Inferior parietal cortex (tissue), 1 donor: ENCODE measurements around the gene RTKN2.

Experiments
- DNase-seq: peaks from one replicate; pipeline ENCODE4 v3.0.0-alpha.2; 2016; ENCODE audit errors: extremely low spot score

RTKN2 gene

DNA sequence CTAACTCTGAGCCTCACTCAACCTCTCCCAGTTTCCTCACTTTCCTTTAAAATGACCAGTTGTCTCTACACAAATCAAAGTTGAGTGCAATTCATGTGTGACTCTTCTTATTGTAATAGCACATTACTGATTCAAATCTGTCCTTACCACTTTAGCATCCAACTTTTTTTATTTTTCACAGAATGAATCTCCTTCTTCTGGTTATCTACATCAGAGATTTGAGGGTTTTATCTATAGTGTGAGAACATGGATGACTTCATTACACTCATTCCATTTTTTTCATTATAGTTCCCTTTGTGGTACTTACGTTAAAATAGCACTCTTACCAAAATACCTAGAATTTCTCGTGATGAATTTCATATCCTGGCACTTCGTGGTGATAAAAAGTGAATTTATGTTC is 43.3 kb downstream of the RTKN2 start:
- no peak for DNase-seq

DNA sequence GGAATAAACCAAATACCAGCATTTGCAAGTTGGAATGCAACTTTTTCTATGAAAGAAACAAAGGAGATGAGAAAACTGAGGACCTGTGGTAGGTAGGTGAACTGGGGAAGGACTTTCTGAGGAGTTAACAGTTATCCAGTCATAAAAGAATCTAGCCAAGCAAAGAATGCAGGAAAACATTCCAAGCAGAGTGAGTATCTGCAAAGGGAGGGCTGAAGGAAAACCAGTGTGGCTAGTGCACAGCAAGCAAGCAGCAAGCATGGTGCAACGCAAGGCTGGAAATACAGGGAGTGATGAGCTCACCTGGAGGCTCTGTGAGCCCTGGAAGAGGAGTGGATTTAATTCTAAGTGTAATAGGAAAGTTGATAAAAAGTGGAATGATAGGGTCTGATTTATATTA is 44.0 kb downstream of the RTKN2 start:
- DNase-seq, result no peak

DNA sequence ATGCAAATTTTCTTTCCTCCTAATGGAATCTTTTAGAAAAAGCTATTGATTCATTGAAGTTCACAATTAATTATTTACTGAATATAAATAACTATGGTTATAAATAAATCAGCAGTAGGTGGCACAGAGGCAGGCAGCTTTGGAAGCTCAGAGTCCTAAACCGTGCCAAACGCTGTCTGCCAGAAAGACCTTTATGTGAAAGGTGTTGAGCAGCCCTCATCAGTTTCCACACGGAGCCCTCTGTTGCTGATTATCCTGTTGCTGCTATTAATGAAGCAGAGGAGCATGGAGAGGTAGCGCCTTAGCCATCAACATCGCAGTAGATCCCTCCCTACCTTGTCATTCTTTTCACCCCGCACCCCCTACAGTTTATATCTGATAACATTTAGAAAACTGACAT is 51.0 kb downstream of the RTKN2 start:
- DNase-seq, result no peak

DNA sequence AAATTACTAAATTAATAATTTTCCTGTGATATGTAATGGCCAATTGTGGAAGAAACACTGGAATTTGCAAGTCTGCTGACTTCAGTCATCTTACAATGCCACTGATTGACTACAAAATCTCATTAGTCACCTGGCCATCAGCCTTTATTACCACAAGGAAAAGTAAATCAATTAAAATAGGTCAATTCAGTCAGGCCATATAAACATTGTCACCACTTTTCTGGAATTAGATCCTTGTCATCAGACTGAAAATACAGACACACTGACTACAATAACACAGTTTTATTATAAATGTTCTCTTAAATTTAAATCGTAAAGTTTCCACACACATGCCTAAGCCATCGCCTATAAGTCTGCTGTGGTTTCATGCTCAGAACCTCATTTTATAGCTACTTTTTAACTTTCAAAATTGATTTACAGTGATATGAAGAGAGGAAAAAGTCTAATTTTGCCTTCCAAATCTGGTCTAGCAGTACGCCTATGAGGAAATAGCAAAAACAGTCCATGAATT is 54.2 kb downstream of the RTKN2 start:
- no peak for DNase-seq

DNA sequence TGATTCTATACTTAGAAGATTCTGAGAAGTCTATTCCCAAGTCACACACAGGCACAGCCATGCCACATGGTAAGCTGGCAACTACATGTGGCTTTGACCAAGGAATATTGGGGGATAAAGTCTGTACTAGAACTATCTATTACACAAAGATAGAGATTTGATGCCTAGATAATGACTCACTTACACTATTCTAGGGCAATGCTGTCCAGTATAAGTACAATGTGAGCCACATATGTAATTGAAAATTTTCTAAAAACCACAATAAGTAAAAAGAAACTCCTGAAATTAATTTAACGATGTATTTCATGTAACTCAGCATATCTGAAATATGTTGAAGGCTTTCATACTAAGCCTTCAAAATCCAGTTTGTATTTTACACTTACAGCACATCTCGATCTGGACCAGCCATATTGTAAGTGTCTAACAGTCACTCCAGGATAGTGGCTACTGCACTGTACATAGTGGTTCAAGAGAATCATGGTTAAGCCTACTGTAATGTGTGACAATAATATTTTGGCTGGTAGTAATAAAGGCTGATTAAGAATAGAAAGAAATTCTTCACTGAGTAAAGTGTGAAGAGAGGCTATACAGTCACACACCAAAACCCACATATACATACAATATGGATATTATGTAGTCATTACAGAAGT is 62.8 kb downstream of the RTKN2 start:
- DNase-seq, result no peak

DNA sequence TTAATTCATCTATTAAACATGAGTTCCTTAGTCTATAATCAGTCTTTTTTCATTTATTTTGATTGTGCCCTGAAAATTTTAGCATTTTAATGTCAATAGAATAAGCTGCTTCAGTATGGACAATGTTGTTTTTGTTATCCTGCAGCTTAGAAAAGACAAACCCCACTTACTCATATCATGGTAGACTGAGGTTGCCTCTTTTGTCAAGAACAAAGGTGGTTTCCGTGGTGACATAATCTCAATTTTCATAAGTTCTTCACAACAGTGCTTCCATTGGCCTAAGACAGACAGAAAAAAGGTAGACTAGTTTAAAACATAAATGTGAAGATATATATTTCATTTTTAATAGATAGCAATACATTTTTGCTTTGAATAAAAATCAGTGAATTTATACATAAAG is 69.1 kb downstream of the RTKN2 start:
- no peak for DNase-seq

DNA sequence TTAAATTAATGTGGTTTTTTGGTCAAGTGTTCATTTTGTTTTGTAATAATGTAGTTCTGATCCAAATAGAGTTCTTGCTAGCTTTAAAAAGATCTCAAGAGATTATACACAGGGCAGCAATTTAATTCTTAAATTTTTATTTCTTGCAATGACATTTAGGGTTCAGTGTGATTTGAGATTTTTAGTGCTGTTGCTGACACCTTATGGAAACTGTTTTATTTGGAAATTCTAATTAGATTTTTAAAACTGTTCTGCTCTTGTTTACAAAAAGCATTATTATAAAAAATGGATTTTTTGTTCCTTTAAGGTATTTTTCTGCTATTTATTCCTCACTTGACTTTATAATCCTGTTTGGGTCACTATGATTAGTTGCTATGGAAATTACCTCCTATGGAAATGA is 72.1 kb downstream of the RTKN2 start:
- DNase-seq, result no peak

DNA sequence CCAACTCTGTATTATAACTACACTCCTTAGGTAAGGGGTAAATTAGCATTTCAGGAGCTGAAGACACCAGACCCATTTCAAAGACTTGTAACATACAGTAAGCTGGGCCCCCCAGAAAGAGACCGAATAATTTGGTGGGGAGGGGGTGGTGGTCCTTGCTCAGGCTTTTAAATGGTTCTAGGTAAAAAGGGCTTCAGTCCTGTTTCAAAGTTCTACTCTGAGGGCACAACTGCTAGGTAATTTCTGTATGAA is 73.0 kb downstream of the RTKN2 start:
- no peak for DNase-seq

DNA sequence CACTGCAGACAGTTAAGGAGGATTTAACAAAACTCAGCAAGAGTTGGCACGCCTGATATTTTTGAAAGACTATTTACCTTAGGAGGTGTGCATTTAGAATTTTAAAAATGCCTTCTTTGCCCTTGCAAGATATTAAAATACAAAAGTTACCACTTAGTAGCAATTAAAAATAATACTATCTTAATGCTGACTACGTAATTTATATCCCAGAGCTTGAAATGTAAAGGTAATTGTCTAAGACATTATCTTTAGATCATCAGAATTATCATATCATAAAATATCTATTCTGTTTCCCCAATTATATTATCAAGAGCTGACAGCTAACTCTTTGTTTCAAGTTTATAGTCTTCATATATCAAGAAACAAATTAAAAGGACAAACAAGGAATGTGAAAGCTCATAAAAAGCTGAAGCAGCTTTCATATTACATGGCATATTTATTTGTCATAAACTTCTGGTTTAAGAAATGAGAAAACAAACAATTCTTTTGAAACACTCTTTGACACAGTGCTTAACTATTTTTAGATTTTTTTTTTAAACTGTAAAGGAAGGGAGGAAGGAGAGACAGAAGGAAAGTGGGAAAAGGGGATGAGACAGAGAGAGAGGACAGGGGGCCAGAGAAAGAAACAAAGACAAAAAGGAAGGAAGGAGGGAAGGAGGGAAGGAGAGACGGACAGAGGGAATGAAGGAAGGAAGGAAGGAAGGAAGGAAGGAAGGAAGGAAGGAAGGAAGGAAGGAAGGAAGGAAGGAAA is 73.5 kb downstream of the RTKN2 start:
- DNase-seq, result no peak

DNA sequence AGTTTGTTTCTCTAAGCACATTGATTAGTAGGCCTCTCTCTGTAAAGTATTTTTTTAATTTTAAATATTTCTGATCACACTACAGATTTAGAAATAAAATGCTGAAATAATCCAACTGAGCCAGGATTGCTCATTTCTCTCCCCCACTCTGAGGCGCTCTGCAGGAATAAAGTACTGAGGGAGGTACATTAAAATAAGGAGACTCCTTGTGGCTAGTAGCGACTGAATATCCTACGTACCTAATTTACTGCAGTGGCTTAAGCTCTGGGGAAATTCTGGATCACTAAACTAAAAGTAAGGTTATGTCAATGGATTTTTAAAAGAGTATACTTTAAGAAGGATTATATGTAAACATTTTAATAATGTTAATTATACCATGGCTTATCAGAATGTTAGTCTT is 75.2 kb downstream of the RTKN2 start:
- DNase-seq, result no peak

DNA sequence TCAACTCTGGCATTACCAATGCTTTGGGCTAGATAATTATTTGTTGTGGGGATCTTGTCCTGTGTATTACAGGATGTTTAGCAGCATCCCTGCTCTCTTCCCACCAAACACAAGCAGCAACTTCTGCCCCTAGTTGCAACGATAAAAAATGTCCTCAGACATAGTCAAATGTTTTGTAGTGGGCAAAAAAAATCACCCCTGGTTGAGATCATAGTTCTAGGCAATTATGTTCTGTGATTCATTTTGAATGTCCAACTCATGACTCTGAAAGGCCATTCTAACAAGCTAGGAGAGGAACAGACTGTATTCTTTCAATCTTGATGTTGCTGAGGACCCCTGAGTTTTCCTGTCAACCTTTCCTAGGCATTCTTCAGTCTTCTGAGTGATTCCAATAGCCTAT is 79.5 kb downstream of the RTKN2 start:
- DNase-seq, result no peak

DNA sequence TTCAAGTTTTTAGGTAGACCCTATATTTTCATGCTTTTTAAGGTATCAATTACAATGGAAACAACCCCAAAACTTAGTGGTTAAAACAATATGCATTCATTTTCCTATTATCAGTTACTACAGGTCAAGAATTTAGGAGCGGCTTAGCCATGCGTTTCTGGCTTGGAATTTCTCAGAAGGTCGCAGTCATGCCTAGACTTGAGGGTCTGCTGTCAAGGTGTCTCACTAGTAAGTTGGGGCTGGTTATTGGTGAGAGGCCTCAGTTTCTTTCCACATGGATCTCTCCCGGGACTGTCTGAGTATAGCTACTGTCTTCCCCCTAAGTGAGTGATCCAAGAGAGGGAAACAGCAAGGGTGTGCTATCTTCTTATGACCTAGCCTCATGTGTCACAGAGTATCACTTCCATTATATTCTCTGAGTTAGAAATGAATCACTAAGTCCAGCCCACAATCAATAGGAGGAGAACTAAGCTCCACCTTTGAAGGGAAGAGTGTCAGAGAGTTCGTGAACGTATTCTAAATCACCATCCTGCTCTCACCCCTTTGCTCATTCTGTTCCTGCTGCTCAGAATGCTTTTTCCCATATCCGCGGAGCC is 80.5 kb downstream of the RTKN2 start:
- no peak for DNase-seq

DNA sequence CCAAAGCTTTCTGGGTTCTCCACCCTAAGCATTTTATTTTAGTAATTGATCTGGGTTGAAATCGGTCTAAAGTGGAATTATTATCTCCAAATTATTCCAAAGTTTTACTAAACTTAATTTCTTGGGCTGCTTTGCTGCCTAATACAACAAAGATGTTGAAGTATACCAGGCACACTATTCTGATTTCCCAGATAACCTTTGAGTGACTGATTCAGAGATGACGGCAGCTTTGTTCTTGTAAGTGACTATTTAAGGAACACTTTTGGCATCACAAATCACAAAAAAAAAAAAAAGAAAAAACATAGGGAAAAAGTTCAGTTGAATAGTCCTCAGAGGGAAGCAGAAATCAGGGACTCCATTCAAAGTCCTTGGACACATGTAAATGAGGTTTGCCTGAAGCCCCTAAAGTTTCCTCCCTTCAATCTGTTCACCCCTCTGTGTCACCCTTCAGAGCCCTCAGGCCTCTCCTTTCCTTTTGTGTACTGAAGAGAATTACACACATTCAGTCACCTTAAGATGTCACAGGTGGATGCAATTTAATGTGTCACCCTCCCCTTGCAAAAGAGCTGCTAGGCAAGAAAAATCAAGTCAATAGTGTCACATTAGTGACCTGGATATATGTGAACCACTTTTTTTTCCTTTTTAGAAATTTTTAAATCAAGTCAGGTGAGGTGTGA is 81.5 kb downstream of the RTKN2 start:
- DNase-seq, result no peak

DNA sequence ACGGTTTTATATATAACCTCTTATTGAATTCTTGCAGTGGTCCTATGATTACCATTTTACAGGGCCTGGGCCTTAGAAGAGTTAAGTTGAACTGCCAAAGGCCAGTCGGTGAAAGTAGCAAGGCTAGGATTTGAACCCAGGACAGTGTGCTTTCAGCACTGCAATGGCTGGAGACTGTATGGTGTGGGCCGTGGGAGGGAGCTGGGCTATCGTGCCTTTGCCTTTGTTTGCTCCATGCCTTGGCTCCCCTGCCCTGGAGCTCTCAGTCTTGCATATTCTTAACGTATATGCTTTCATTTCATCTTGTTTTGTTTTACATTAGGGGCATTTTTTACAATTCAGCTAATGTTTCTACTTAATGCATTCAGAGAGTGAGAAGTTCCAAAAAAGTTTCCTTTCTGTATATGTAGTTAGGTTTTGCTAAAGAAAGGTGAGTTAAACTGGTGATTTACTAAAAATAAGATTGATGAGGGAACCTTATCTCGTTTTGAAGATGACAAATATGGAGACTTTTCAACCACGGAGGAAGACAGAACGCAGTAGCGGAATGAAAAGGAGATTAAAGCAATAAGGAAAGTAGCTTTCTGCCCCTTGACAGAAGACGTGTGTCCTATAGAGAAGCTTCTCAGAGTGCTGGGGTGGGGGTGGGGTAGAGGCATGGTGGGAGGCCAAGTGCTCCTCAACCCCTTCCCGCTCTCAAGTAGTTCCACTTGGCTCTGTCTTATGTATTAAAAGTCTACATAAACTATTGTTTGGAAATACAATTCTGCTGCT is 82.5 kb downstream of the RTKN2 start:
- DNase-seq, result no peak

DNA sequence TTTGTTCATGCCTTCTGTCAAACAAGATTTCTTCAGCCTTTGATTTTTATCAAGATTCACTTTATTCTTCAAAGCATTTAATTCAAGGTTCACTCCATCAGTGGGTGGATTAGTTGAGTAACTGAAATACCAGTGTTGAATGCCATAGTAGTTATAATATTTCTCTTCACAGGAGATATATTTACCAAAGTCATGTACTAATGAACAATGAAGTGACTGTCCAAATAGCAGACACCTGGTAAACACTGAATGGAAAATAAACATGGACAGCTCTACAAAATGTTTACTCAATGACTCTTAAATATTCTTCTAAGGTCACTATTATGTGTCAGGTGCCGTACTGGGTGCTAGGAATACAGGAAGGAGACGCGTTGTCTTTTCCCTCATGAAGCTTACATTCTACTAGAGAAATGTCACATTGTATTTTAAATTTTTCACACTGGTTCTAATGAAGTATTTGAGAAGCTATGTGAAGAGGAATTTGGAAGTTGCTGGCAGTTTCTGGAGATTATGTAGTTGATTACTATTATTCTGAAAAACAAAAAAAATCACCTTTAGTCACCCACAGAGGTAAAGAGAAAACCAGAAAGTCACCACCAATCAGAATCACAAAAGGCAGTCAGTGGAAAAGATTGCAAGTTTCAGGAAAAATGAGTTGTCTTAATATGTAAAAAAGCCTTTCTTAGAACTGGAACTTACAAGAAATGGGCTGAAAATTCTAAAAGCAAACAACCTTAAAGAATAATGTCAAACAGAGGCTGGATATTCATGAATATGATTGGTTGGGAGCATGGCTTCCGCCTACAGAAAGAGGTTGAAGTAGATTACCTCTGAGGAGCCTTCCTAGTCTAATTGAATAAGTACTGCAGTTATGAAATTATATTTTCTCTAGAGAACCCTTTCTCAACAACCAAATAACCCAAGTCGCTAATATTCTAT is 84.5 kb downstream of the RTKN2 start:
- no peak for DNase-seq

DNA sequence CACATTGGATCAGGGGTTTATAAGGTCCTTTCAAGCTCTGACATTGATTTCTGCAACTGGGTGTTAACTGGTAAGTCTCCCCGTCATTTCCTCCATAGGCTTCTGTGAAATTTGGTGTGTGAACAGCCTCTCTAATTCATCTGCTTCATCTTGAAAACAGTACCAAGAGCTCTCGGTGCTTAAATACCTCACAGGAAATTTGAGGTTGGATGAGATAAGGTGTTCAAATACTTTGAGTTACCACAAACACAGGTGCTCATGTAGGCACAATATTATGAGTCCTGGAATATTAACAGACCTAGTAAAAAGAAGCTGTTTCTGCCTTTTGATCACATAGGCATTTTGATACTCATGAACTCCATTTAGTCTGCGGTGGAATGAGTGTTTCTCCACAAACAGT is 85.2 kb downstream of the RTKN2 start:
- no peak for DNase-seq

DNA sequence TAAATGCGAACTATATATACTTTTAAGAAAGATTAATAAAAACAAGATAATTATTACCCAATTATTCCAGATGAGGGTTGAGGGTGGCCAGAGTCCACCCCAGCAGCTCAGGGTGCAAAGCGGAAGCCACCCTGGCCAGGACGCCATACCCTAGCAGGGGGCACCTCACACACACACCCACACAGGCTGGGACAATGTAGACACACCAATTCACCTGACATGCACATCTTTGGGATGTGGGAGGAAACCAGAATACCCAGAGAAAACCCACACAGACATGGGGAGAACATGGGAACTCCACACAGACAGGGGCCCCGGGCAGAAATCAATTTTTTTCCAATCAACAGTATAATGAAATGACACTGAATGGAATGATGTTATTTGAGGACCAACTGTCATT is 86.0 kb downstream of the RTKN2 start:
- DNase-seq, result no peak

DNA sequence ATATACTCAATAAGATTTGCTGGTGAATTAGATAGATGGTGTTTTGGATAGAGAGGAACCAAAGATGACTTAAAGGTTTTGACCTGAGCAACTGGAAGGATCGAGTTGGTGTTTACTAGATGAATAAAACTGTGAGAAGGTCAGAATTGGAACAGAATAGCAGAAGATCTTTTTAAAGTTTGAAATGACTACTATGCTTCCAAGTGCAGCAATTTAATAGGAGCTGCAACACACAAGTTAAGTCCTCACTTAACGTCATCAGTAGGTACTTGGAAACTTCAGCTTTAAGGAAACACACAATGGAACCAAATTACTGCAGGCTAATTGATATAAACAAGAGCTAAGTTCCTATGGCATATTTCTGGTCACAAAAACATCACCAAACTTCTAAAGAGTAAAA is 86.5 kb downstream of the RTKN2 start:
- DNase-seq, result no peak

DNA sequence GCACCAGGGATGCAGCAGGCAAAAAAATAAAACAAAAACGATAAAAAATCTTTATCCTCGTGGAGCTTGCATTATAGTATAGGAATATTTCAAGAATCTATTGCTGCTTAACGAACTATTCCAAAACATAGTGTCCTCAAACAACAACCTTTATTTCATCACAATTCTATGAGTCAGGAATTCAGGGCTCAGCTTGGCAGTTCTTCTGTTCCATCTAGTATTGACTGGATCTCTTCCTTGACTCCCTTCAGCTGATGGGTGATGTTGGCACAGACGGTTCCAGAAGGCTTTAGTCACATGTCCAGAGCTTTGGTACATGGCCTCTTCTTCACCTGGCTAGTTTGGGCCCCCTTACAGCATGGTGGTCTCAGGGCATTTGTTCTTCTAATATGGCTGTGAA is 88.0 kb downstream of the RTKN2 start:
- no peak for DNase-seq

DNA sequence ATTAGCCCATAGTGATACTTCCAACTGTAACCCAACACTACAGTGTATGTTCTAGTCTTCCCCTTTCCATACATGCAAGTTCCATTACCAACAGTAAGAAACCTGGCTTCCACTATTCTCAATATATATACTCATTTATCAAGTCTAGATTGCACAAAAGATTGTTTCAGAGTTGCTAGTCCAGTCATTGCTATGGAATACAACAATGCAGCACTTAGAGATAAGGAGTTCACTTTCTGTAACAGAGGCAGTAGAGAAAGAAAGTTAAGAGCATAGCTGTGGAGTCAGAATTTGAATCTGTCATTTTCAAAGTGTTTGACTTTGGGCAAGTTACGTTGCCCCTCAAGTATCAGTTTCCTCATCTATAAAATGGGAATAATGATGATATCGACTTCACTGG is 90.1 kb downstream of the RTKN2 start:
- DNase-seq, result no peak

DNA sequence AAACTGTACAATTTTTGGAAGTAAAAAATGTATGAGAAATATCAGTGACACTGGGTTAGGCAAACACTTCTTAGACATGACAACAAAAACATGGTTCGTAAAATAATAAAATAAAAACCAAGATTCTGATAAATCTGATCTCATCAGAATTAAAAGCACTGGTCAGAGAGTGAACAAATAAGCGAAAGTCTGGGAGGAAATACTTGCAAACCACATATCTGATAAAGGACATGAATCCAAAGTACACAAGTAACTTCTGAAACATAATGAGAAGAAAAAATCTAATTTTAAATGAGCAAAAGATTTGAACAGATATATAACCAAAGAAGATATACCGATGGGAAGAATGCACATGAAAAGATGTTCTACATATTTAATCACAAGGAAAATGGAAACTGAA is 91.5 kb downstream of the RTKN2 start:
- DNase-seq, result no peak
